ENCODE data around the gene PERM1.

GRCh38 chr1:944341-945325 is 37.3 kb downstream of the PERM1 start:
- TF ChIP-seq CTCF (conservative IDR thresholded peaks at IDR 0.05; ENCODE audit: low read depth, low read length) (no peak), EZH2phosphoT487 (IDR thresholded peaks at IDR 0.05; ENCODE audit: borderline replicate concordance, low read length) (no peak)
